Transverse colon (tissue), 4 donors: ENCODE data around the gene KSR1.

ENCODE experiments used
- POLR2A ChIP-seq: fragments of 450-650 bp; IDR thresholded peaks from one replicate; pipeline ENCODE4 v1.6.1; 2016; ENCODE audit warnings: antibody characterized with exemption, mild to moderate bottlenecking, moderate library complexity
- POLR2AphosphoS5 ChIP-seq, 3 donors: sonication (generic); formaldehyde crosslinking; IDR thresholded peaks; one replicate each; pipeline ENCODE4 v1.6.1; 2016; ENCODE audit warnings: antibody characterized with exemption in 3 of 3
- TF ChIP-seq, protein P1 (sequence below), 5 experiments: fragments of 200-600 bp in 3 of 5; fragments of 450-650 bp in 2 of 5; sonication (generic) in 3 of 5; IDR thresholded peaks; 1 replicate in 2 of 5; 2 replicates in 3 of 5; pipeline ENCODE4 v1.5.1; 2016 to 2017; ENCODE audit warnings: antibody characterized with exemption in 5 of 5, inconsistent platforms in 3 of 5, mild to moderate bottlenecking in 2 of 5, moderate library complexity in 1 of 5

DNA sequence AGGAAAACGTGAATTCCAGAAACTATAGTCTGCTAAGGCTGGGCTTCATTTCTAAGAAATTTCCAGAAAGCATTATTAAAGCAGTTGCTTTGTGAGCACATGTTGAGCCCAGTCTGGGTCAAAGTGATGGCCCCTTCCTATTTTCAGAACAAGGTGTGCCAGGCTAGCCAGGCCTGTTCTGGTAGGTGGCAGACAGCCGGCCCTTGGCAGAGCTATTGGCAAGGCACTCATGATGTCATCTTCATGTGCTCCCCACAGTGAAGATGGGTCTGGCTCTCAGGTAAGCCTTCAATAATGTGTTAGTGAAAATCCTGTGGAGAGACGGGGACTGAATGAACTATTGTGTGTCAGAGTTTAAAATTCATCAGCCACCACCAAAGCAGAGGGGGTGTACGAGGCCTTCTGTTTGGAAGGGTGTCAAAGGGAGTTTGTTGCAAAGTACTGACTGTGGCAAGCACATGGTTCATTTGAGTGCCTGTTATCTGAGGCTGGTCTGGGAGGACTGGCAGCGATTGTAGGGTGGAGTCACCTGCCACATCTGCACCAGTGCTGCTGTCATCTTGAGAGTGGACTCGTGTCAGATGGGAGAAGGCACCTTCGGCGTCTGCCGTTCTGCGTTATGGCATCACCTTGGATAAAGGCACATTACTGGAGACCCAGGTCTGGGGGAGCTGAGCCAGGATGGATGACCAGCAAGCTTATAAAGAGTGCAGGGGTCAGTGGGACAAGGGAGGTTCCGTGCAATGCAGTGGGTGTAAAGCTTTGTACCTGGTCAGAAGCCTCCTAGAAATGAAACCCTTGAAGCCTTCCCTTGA is 43.4 kb downstream of the KSR1 start:
- TF ChIP-seq, protein P1, sequence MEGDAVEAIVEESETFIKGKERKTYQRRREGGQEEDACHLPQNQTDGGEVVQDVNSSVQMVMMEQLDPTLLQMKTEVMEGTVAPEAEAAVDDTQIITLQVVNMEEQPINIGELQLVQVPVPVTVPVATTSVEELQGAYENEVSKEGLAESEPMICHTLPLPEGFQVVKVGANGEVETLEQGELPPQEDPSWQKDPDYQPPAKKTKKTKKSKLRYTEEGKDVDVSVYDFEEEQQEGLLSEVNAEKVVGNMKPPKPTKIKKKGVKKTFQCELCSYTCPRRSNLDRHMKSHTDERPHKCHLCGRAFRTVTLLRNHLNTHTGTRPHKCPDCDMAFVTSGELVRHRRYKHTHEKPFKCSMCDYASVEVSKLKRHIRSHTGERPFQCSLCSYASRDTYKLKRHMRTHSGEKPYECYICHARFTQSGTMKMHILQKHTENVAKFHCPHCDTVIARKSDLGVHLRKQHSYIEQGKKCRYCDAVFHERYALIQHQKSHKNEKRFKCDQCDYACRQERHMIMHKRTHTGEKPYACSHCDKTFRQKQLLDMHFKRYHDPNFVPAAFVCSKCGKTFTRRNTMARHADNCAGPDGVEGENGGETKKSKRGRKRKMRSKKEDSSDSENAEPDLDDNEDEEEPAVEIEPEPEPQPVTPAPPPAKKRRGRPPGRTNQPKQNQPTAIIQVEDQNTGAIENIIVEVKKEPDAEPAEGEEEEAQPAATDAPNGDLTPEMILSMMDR (IDR thresholded peaks at IDR 0.05): no peak
- TF ChIP-seq POLR2A (no peak), POLR2AphosphoS5 (IDR thresholded peaks at IDR 0.05) (no peak)
